Keratinocyte (primary cell): ENCODE data around the gene SMIM22. TPM values are rescaled to one million over a fixed set of nuclear protein-coding genes. Genes with fewer than 3 reads are reported as not detected.

ENCODE experiments used
- DNase-seq: peaks from one replicate; pipeline ENCODE4 v3.0.0-alpha.2; 2011; ENCODE audit warnings: low read depth, missing footprints, low spot score
- FAIRE-seq: peaks from 2 replicates; lab custom pipeline; 2011; peaks lifted over from hg19 to GRCh38; lab: Jason Lieb, UNC
- H2AFZ ChIP-seq: 2 replicates; pipeline ENCODE4 v1.6.0; 2012; ENCODE audit warnings: low read length, control low read depth, inconsistent platforms; ENCODE audit not compliant: control insufficient read depth
- H3K27ac ChIP-seq: 2 replicates; pipeline ENCODE4 v1.5.1; 2011; ENCODE audit warnings: low read length; ENCODE audit not compliant: control insufficient read depth, insufficient read depth
- H3K27me3 ChIP-seq: 3 replicates; pipeline ENCODE4 v1.6.0; 2011; ENCODE audit warnings: low read length; ENCODE audit not compliant: control insufficient read depth, insufficient read depth; ENCODE audit errors: extremely low read depth
- H3K36me3 ChIP-seq, 2 experiments: 2 replicates in 1 of 2; 3 replicates in 1 of 2; pipeline ENCODE4 v1.5.1; 2011; ENCODE audit warnings: low read length in 2 of 2, mild to moderate bottlenecking in 1 of 2; ENCODE audit not compliant: control insufficient read depth in 2 of 2, insufficient read depth in 2 of 2; ENCODE audit errors: extremely low read depth in 1 of 2
- H3K4me1 ChIP-seq: 3 replicates; pipeline ENCODE4 v1.5.1; 2011; ENCODE audit warnings: low read length; ENCODE audit not compliant: control insufficient read depth, insufficient read depth; ENCODE audit errors: extremely low read depth
- H3K4me2 ChIP-seq: 3 replicates; pipeline ENCODE4 v1.6.0; 2011; ENCODE audit warnings: low read depth, low read length; ENCODE audit not compliant: control insufficient read depth, insufficient read depth; ENCODE audit errors: extremely low read depth
- H3K4me3 ChIP-seq, 3 experiments: fragments of 200-600 bp in 1 of 3; sonication (generic) in 1 of 3; 2 replicates in 2 of 3; 3 replicates in 1 of 3; pipeline ENCODE4 v1.5.1; 2011 to 2016; ENCODE audit warnings: low read length in 3 of 3, mild to moderate bottlenecking in 3 of 3, control low read depth in 2 of 3, inconsistent platforms in 1 of 3, low read depth in 1 of 3, mixed read lengths in 1 of 3, mixed run types in 1 of 3, moderate library complexity in 1 of 3; ENCODE audit not compliant: control insufficient read depth in 2 of 3, insufficient read depth in 2 of 3; ENCODE audit errors: extremely low read depth in 1 of 3
- H3K79me2 ChIP-seq: 2 replicates; pipeline ENCODE4 v1.6.0; 2012; ENCODE audit warnings: low read length; ENCODE audit not compliant: control insufficient read depth, insufficient read depth
- H3K9ac ChIP-seq: 3 replicates; pipeline ENCODE4 v1.6.0; 2011; ENCODE audit warnings: low read length; ENCODE audit not compliant: control insufficient read depth, insufficient read depth; ENCODE audit errors: extremely low read depth
- H3K9me1 ChIP-seq: 3 replicates; pipeline ENCODE4 v1.6.0; 2011; ENCODE audit warnings: low read length; ENCODE audit not compliant: control insufficient read depth, insufficient read depth; ENCODE audit errors: extremely low read depth
- H3K9me3 ChIP-seq: 2 replicates; pipeline ENCODE4 v1.5.1; 2012; ENCODE audit warnings: low read depth, low read length; ENCODE audit not compliant: control insufficient read depth
- H4K20me1 ChIP-seq: 3 replicates; pipeline ENCODE4 v1.6.0; 2011; ENCODE audit warnings: low read length; ENCODE audit not compliant: control insufficient read depth, insufficient read depth; ENCODE audit errors: extremely low read depth
- CTCF ChIP-seq, 3 experiments: IDR thresholded peaks in 1 of 3; conservative IDR thresholded peaks in 1 of 3; optimal IDR thresholded peaks in 1 of 3; 2 replicates in 2 of 3; 3 replicates in 1 of 3; pipeline versions ENCODE3 to v1.5.1; 2011; ENCODE audit warnings: low read length in 3 of 3, mild to moderate bottlenecking in 3 of 3, moderate library complexity in 2 of 3, control low read depth in 1 of 3, inconsistent platforms in 1 of 3; ENCODE audit not compliant: insufficient read depth in 2 of 3; ENCODE audit errors: extremely low read depth in 1 of 3
- EZH2 ChIP-seq: IDR thresholded peaks from one replicate; pipeline ENCODE4 v1.6.1; 2012; ENCODE audit warnings: inconsistent platforms, mild to moderate bottlenecking, low read length, moderate library complexity
- dilution Hi-C: fragments of 300-500 bp; cut with MboI; formaldehyde crosslinking; loops from one replicate; pipeline ENCODE4 v1.7.0; 2020; ENCODE audit warnings: low sequenced_read_pairs; ENCODE audit not compliant: extremely low pct_ligation_motif_present
- polyA plus RNA-seq, 5 experiments: library from polyadenylated mRNA; depleted of rRNA in 3 of 5; stranded (reverse) in 3 of 5; stranded (forward) in 1 of 5; unstranded in 1 of 5; fragments of >200 nt; gene quantifications; 1 replicate in 1 of 5; 2 replicates in 3 of 5; 3 replicates in 1 of 5; pipeline versions ENCODE4 v1.2.1 to v1.2.3, GENCODE V29; 2011 to 2012; ENCODE audit warnings: missing spikeins in 2 of 5, low read depth in 1 of 5, low replicate concordance in 1 of 5

SMIM22 gene
- polyA plus RNA-seq, 1 donor (not counting 4 experiments of a cell fraction or from before 2014, with no cell fraction given) = 10.6 TPM

GRCh38 chr16:4837733-4838501 lies 42.7 kb downstream of the SMIM22 start:
- H3K4me1 ChIP-seq = no peaks in the 10 kb centered on the region
- H4K20me1 ChIP-seq = no peaks in the 10 kb centered on the region
- no peak overlapping the region for H3K4me3 ChIP-seq
- H3K9ac ChIP-seq = no peak overlapping the region
- no peak for DNase-seq
- no peak for FAIRE-seq
- H2AFZ ChIP-seq = no peak overlapping the region
- dilution Hi-C loops = no loop called here
- TF ChIP-seq CTCF (optimal IDR thresholded peaks at IDR 0.05 in 1 of 3, IDR thresholded peaks at IDR 0.05 in 1 of 3, conservative IDR thresholded peaks at IDR 0.05 in 1 of 3; ENCODE audit: extremely low read depth in 1 of 3, insufficient read depth in 2 of 3, low read length in 3 of 3) (no peak), EZH2 (no peak)
- H3K36me3 ChIP-seq = peaks cover 25 to 34% of the 10 kb centered on the region in 2 experiments
- no peak overlapping the region for H3K27ac ChIP-seq
- H3K9me3 ChIP-seq = no peaks in the 10 kb centered on the region
- no peaks in the 10 kb centered on the region for H3K9me1 ChIP-seq
- H3K79me2 ChIP-seq = peaks cover 22% of the 10 kb centered on the region
- no peaks in the 10 kb centered on the region for H3K27me3 ChIP-seq
- no peak overlapping the region for H3K4me2 ChIP-seq

GRCh38 chr16:4839942-4840341 lies 44.8 kb downstream of the SMIM22 start:
- H3K4me1 ChIP-seq = no peaks in the 10 kb centered on the region
- no peaks in the 10 kb centered on the region for H3K9me3 ChIP-seq
- FAIRE-seq = no peak
- H3K27me3 ChIP-seq = no peaks in the 10 kb centered on the region
- H3K27ac ChIP-seq = no peak overlapping the region
- H3K4me3 ChIP-seq = no peak overlapping the region
- TF ChIP-seq CTCF (optimal IDR thresholded peaks at IDR 0.05 in 1 of 3, IDR thresholded peaks at IDR 0.05 in 1 of 3, conservative IDR thresholded peaks at IDR 0.05 in 1 of 3; ENCODE audit: extremely low read depth in 1 of 3, insufficient read depth in 2 of 3, low read length in 3 of 3) (peak in 2 of 3 experiments; percentile 8 to 19), EZH2 (no peak)
- H3K9me1 ChIP-seq = no peaks in the 10 kb centered on the region
- no peaks in the 10 kb centered on the region for H4K20me1 ChIP-seq
- DNase-seq = no peak
- peaks cover 24% of the 10 kb centered on the region for H3K79me2 ChIP-seq
- dilution Hi-C loops = no loop called here
- no peak overlapping the region for H3K9ac ChIP-seq
- peaks cover 28 to 37% of the 10 kb centered on the region in 2 experiments for H3K36me3 ChIP-seq
- no peak overlapping the region for H3K4me2 ChIP-seq
- no peak overlapping the region for H2AFZ ChIP-seq
